K562 (cell line): ENCODE data around the gene SIDT2.

Source experiments
- KLF13 ChIP-seq: fragments of 450-650 bp; IDR thresholded peaks from 2 replicates; pipeline ENCODE4 v1.6.1; 2016; ENCODE audit warnings: missing genetic modification characterization, low read depth, mild to moderate bottlenecking, missing compliant biosample characterization, moderate library complexity, borderline replicate concordance
- NR2C1 ChIP-seq, 2 experiments: fragments of 450-650 bp; IDR thresholded peaks; 2 replicates each; pipeline ENCODE4 v1.6.1; 2017; ENCODE audit warnings: mild to moderate bottlenecking in 2 of 2, antibody characterized with exemption in 1 of 2, inconsistent platforms in 1 of 2, missing compliant biosample characterization in 1 of 2, missing genetic modification characterization in 1 of 2
- NR3C1 ChIP-seq: sonication (generic); formaldehyde crosslinking; IDR thresholded peaks from 2 replicates; pipeline ENCODE4 v1.8.1; 2022; ENCODE audit warnings: missing genetic modification reagents
- TBP ChIP-seq: optimal IDR thresholded peaks from 2 replicates; pipeline ENCODE3; 2011; ENCODE audit warnings: low read depth, low read length, improper control_type of control experiment
- TCFL5 ChIP-seq: fragments of 250-450 bp; sonication (Bioruptor Pico); conservative IDR thresholded peaks from 2 replicates; pipeline ENCODE4 v1.6.1; 2021; ENCODE audit warnings: mild to moderate bottlenecking, moderate library complexity, matching md5 sums
- TF ChIP-seq, protein P1 (sequence below): fragments of 250-450 bp; sonication (Bioruptor Pico); IDR thresholded peaks from 2 replicates; pipeline ENCODE4 v1.4.0; 2020
- TF ChIP-seq, protein P2 (sequence below): sonication (generic); formaldehyde crosslinking; IDR thresholded peaks from 2 replicates; pipeline ENCODE4 v1.9.0; 2022; ENCODE audit warnings: mild to moderate bottlenecking, missing genetic modification reagents
- TF ChIP-seq, protein P3 (sequence below): sonication (generic); formaldehyde crosslinking; IDR thresholded peaks from 2 replicates; pipeline ENCODE4 v1.4.0; 2020; ENCODE audit warnings: mild to moderate bottlenecking, missing genetic modification reagents

DNA sequence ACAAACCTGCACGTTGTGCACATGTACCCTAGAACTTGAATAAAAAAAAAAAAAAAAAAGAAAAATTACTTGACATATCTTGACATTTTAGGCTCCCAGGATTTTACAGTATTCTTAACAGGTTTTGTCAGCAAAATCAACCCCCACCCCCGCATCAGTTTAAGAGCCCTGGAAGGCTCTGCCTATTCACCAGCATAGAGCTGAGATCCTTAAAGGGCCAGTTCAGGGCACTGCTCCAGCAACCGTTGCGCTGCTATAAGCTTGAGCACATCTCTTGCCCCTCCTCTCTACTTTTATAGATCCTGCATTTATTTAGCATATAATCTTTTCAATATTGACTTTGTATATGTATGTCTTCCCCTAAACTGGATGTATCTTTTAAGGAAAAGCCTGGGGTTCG lies 35.2 kb upstream of the SIDT2 start:
- TF ChIP-seq, protein P1, sequence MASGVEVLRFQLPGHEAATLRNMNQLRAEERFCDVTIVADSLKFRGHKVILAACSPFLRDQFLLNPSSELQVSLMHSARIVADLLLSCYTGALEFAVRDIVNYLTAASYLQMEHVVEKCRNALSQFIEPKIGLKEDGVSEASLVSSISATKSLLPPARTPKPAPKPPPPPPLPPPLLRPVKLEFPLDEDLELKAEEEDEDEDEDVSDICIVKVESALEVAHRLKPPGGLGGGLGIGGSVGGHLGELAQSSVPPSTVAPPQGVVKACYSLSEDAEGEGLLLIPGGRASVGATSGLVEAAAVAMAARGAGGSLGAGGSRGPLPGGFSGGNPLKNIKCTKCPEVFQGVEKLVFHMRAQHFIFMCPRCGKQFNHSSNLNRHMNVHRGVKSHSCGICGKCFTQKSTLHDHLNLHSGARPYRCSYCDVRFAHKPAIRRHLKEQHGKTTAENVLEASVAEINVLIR (CRISPR knock-in tag) = no peak
- TF ChIP-seq TBP (no peak), TCFL5 (CRISPR knock-in tag) (no peak), NR3C1 (CRISPR knock-in tag) (no peak), NR2C1 (IDR thresholded peaks at IDR 0.05) (no peak), NR2C1 (tag; IDR thresholded peaks at IDR 0.05) (no peak), KLF13 (tag) (no peak)
- TF ChIP-seq, protein P2, sequence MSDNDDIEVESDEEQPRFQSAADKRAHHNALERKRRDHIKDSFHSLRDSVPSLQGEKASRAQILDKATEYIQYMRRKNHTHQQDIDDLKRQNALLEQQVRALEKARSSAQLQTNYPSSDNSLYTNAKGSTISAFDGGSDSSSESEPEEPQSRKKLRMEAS (CRISPR knock-in tag) = no peak
- TF ChIP-seq, protein P3, sequence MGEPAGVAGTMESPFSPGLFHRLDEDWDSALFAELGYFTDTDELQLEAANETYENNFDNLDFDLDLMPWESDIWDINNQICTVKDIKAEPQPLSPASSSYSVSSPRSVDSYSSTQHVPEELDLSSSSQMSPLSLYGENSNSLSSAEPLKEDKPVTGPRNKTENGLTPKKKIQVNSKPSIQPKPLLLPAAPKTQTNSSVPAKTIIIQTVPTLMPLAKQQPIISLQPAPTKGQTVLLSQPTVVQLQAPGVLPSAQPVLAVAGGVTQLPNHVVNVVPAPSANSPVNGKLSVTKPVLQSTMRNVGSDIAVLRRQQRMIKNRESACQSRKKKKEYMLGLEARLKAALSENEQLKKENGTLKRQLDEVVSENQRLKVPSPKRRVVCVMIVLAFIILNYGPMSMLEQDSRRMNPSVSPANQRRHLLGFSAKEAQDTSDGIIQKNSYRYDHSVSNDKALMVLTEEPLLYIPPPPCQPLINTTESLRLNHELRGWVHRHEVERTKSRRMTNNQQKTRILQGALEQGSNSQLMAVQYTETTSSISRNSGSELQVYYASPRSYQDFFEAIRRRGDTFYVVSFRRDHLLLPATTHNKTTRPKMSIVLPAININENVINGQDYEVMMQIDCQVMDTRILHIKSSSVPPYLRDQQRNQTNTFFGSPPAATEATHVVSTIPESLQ (CRISPR knock-in tag) = no peak
